OCI-LY7 (cell line): ENCODE measurements around the gene ZDHHC19. TPM values are rescaled to one million over a fixed set of nuclear protein-coding genes. Genes with fewer than 3 reads are reported as not detected.

Source experiments
- BruUV-seq: library from RNA; stranded (reverse); fragments of 400-500 nt; replicated peaks from 2 replicates; lab custom pipeline; 2021; lab: Mats Ljungman, UMichigan
- CTCF ChIA-PET: fragments of 300-600 bp; sonication (Branson Sonifier 250); formaldehyde crosslinking; loops from one replicate; lab custom pipeline; 2022; ENCODE audit warnings: antibody characterized with exemption; ENCODE audit not compliant: unreplicated experiment; lab: Charles Lee
- POLR2A ChIA-PET: fragments of 300-600 bp; sonication (Branson Sonifier 250); formaldehyde crosslinking; loops from one replicate; lab custom pipeline; 2022; ENCODE audit warnings: antibody characterized with exemption; lab: Charles Lee
- DNase-seq: peaks from one replicate; pipeline ENCODE4 v3.0.0-alpha.2; 2015; ENCODE audit warnings: low spot score
- H2AFZ ChIP-seq: fragments of 200-600 bp; sonication (generic), shearing (Covaris generic); 2 replicates; pipeline ENCODE4 v1.6.1; 2014; ENCODE audit warnings: mild to moderate bottlenecking, antibody characterized with exemption, low read length, moderate library complexity
- H3K27ac ChIP-seq: fragments of 200-600 bp; sonication (generic); 2 replicates; pipeline ENCODE4 v1.5.1; 2014; ENCODE audit warnings: mixed run types, low read depth, mild to moderate bottlenecking, moderate library complexity, low read length, inconsistent platforms; ENCODE audit not compliant: poor library complexity, severe bottlenecking
- H3K36me3 ChIP-seq: fragments of 200-600 bp; sonication (generic); 2 replicates; pipeline ENCODE4 v1.6.1; 2014; ENCODE audit warnings: mild to moderate bottlenecking, antibody characterized with exemption, low read length, moderate library complexity, mixed read lengths; ENCODE audit not compliant: insufficient read depth
- H3K4me1 ChIP-seq: fragments of 200-600 bp; sonication (generic); 2 replicates; pipeline ENCODE4 v1.5.1; 2014; ENCODE audit warnings: mild to moderate bottlenecking, low read length; ENCODE audit not compliant: insufficient read depth, poor library complexity, severe bottlenecking
- H3K4me2 ChIP-seq: fragments of 200-600 bp; sonication (generic); 2 replicates; pipeline ENCODE4 v1.6.1; 2014; ENCODE audit warnings: mild to moderate bottlenecking, low read length
- H3K4me3 ChIP-seq: fragments of 200-600 bp; sonication (generic); 2 replicates; pipeline ENCODE4 v1.5.1; 2014; ENCODE audit warnings: mild to moderate bottlenecking, low read depth, low read length; ENCODE audit not compliant: poor library complexity, severe bottlenecking
- H3K79me2 ChIP-seq: fragments of 200-600 bp; sonication (generic); 2 replicates; pipeline ENCODE4 v1.6.1; 2016; ENCODE audit warnings: low read depth, mild to moderate bottlenecking, low read length, moderate library complexity, mixed read lengths; ENCODE audit not compliant: insufficient read depth
- H3K9me2 ChIP-seq: fragments of 200-600 bp; sonication (generic); 2 replicates; pipeline ENCODE4 v1.6.1; 2016; ENCODE audit warnings: mild to moderate bottlenecking, low read length, mixed read lengths; ENCODE audit not compliant: insufficient read depth
- H3K9me3 ChIP-seq: fragments of 200-600 bp; sonication (generic); 2 replicates; pipeline ENCODE4 v1.6.1; 2014; ENCODE audit warnings: mild to moderate bottlenecking, mixed run types, low read length, mixed read lengths
- H4K20me1 ChIP-seq: fragments of 200-600 bp; sonication (generic); 2 replicates; pipeline ENCODE4 v1.6.1; 2014; ENCODE audit warnings: mild to moderate bottlenecking, antibody characterized with exemption, low read length, moderate library complexity, mixed read lengths; ENCODE audit not compliant: insufficient read depth
- CTCF ChIP-seq: fragments of 200-600 bp; sonication (generic); conservative IDR thresholded peaks from 2 replicates; pipeline ENCODE4 v1.5.1; 2014; ENCODE audit warnings: mild to moderate bottlenecking, antibody characterized with exemption, low read length, moderate library complexity, mixed read lengths
- EZH2phosphoT487 ChIP-seq: fragments of 200-600 bp; sonication (generic); IDR thresholded peaks from 2 replicates; pipeline ENCODE4 v1.6.1; 2018; ENCODE audit warnings: low read depth, borderline replicate concordance, mild to moderate bottlenecking, mixed run types, antibody characterized with exemption, low read length, moderate library complexity, mixed read lengths
- intact Hi-C: fragments of 100-400 bp; cut with micrococcal nuclease; formaldehyde crosslinking; loops from one replicate; pipeline ENCODE4 v1.10.0; 2022; ENCODE audit not compliant: unreplicated experiment
- total RNA-seq, 2 experiments: library from RNA; depleted of rRNA in 1 of 2; stranded (reverse); fragments of >200 nt in 1 of 2; shearing (Covaris generic) in 1 of 2; gene quantifications; 2 replicates each; pipeline ENCODE4 v1.2.3, GENCODE V29; 2014 to 2022

The ZDHHC19 gene
- total RNA-seq, 2 experiments from 2014 or later = not detected

DNA sequence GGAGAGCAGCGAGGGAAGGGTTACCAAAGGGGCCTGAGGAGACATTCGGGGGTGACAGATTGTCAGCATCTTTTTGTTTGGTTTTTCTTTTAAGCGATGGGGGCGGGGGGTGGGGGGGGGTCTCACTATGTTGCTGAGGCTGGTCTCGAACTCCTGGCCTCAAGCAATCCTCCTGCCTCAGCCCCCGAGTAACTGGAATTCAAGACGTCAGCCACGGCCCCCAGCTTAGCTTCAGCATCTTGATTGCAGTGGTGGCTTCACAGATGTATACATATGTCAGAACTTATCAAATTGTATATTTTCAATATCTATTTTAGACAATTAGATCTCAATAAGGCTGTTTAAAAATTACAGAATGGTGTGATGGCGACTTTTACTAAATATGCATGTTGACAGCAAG is 30.9 kb downstream of the ZDHHC19 start:
- no peaks in the 10 kb centered on the region for H3K36me3 ChIP-seq
- intact Hi-C loops = no loop called here
- peak overlapping the region; percentile 52 for H3K4me2 ChIP-seq
- DNase-seq = no peak
- H3K9me3 ChIP-seq = no peaks in the 10 kb centered on the region
- ChIA-PET POLR2A (interaction anchor here (3.1 kb wide), 1 partner anchor 107 kb away, joined by 11 read pairs; no protein-coding TSS in a partner anchor), CTCF (no interaction called here)
- BruUV-seq = no TSS peak
- no peaks in the 10 kb centered on the region for H3K9me2 ChIP-seq
- H2AFZ ChIP-seq = peak overlapping the region; percentile 70; the same call in 1 of the 2 replicates
- H3K4me1 ChIP-seq = peaks cover 21% of the 10 kb centered on the region
- H3K4me3 ChIP-seq = peak overlapping the region; percentile 5
- H4K20me1 ChIP-seq = no peaks in the 10 kb centered on the region
- peak overlapping the region; percentile 53 for H3K27ac ChIP-seq
- TF ChIP-seq EZH2phosphoT487 = no peak
- H3K79me2 ChIP-seq = no peaks in the 10 kb centered on the region

DNA sequence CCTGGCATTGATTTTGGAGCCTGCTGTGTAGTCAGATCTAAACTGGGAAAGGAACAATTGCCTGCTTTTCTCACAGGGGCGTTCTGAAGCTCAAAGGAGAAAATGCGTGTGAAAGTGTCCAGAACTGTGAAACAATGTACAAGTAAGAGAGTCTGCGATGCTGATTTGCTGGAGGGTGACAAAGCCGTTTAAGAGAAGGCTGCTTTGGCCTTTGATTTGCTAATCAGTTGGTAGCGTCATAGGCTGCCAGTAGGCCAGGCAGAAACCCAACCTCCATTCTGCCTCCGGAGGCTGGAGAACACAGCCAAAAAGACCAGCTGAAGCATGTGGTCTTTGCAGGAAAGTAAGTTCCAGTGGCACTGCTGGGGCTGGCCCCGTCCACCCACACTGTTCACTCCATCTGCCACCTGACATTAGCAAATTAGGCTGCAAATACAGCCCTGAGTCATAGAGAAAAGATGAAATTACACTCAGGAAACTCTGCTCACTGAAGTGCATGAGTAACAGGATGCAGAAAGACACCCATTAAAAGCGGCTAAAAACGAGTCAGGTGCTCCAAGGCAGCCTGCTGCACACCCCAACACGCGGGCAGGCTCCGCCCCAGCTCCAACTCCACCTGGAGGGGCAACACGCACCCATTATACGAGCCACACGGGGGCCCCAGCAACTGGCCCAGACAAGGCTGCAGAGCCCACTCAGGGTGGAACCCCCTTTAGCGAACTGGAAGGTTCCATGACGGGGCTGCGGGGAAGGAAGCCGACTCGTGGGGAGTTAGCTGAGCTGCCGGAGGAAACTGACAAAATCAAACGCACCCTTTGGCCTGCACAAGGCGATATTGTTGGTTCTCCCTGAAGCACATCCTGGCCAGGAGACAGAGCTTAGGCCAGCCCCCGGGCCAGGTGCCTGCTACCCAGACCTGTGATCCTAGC is 31.6 kb downstream of the ZDHHC19 start:
- no peaks in the 10 kb centered on the region for H3K9me2 ChIP-seq
- H2AFZ ChIP-seq = peak overlapping the region; percentile 70
- TF ChIP-seq EZH2phosphoT487 = no peak
- peak; percentile 47; the same call in 1 of the 2 replicates for TF ChIP-seq CTCF
- DNase-seq = peak; percentile 75
- H3K36me3 ChIP-seq = no peaks in the 10 kb centered on the region
- intact Hi-C loops = no loop called here
- peaks cover 21% of the 10 kb centered on the region for H3K4me1 ChIP-seq
- ChIA-PET CTCF (interaction anchor here (1.2 kb wide), 1 partner anchor 106 kb away, joined by 5 read pairs; no protein-coding TSS in a partner anchor), POLR2A (interaction anchor here (0.7 to 3.1 kb wide), 4 partner anchors 8 to 107 kb away, joined by 3 to 11 read pairs (median 4); no protein-coding TSS in a partner anchor)
- H3K9me3 ChIP-seq = no peaks in the 10 kb centered on the region
- H3K4me3 ChIP-seq = peak overlapping the region; percentile 5
- no peaks in the 10 kb centered on the region for H3K79me2 ChIP-seq
- peak overlapping the region; percentile 53 for H3K27ac ChIP-seq
- H3K4me2 ChIP-seq = peak overlapping the region; percentile 52
- BruUV-seq = no TSS peak
- H4K20me1 ChIP-seq = no peaks in the 10 kb centered on the region

GRCh38 chr3:196178993-196179379 is 32.2 kb downstream of the ZDHHC19 start:
- no TSS peak for BruUV-seq
- ChIA-PET CTCF (interaction anchor here (1.2 kb wide), 1 partner anchor 106 kb away, joined by 5 read pairs; no protein-coding TSS in a partner anchor), POLR2A (interaction anchor here (0.7 to 3.1 kb wide), 4 partner anchors 8 to 106 kb away, joined by 3 to 11 read pairs (median 4); no protein-coding TSS in a partner anchor)
- no peak for DNase-seq
- no peaks in the 10 kb centered on the region for H3K36me3 ChIP-seq
- peak overlapping the region; percentile 70 for H2AFZ ChIP-seq
- H3K9me3 ChIP-seq = no peaks in the 10 kb centered on the region
- peak overlapping the region; percentile 52 for H3K4me2 ChIP-seq
- no peaks in the 10 kb centered on the region for H3K9me2 ChIP-seq
- H3K4me1 ChIP-seq = peaks cover 21% of the 10 kb centered on the region
- peak overlapping the region; percentile 53 for H3K27ac ChIP-seq
- TF ChIP-seq CTCF = no peak
- TF ChIP-seq EZH2phosphoT487 = no peak
- H3K4me3 ChIP-seq = no peak overlapping the region
- intact Hi-C loops = no loop called here
- no peaks in the 10 kb centered on the region for H3K79me2 ChIP-seq
- H4K20me1 ChIP-seq = no peaks in the 10 kb centered on the region
